ENCODE results near the gene TTC4.

TTC4 gene

GRCh38 chr1:54784066-54784465, 68.4 kb downstream of the TTC4 start:
- no peak for DNase-seq (ENCODE audit: low spot score)

- no peak for DNase-seq (ENCODE audit: low spot score)
Observed at GRCh38 chr1:54786778-54787177, 71.1 kb downstream of the TTC4 start.

GRCh38 chr1:54787604-54788003, 71.9 kb downstream of the TTC4 start:
- no peak for DNase-seq (ENCODE audit: low spot score)

GRCh38 chr1:54788459-54788858, 72.8 kb downstream of the TTC4 start:
- DNase-seq (ENCODE audit: low spot score) = no peak

- no peak for DNase-seq (ENCODE audit: low spot score)
Observed at GRCh38 chr1:54791880-54792522, 76.3 kb downstream of the TTC4 start.
